ENCODE measurements around the gene FBXL3. TPM values are rescaled to one million over a fixed set of nuclear protein-coding genes. Genes with fewer than 3 reads are reported as not detected.

FBXL3 gene
- total RNA-seq, 1 donor from 2014 or later = 37.2 TPM

DNA sequence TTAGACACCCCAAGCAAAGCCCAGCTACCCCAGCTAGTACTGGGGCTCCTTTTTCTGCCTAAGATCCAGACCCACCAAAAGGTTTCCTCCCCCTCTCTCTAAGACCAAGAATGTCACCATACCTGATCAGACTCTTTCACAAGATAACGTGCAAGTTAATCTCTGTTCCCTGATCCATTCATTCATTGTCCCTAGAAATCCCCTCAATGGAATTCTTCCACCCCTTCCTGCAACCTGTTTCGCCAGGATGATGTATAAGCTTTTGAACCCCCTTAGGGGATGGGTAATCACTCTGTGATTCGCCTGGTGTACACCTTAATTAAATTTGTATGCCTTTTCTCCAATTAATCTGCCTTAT, 52.4 kb downstream of the FBXL3 start:
- Mint-ChIP-seq H3K36me3 (ENCODE audit: low read depth, unreplicated experiment) (no peaks in the 10 kb centered on the region), H3K4me3 (ENCODE audit: unreplicated experiment) (no peak overlapping the region), H3K9me3 (ENCODE audit: unreplicated experiment) (no peaks in the 10 kb centered on the region), H3K27me3 (ENCODE audit: low read depth, unreplicated experiment) (peaks cover 8% of the 10 kb centered on the region), H3K27ac (ENCODE audit: unreplicated experiment) (no peak overlapping the region), H3K4me1 (ENCODE audit: low read depth, unreplicated experiment) (peaks cover 4% of the 10 kb centered on the region)
- TF ChIP-seq EZH2 (IDR thresholded peaks at IDR 0.05; ENCODE audit: insufficient read depth, low read length) = no peak
- TF ChIP-seq, protein P1, sequence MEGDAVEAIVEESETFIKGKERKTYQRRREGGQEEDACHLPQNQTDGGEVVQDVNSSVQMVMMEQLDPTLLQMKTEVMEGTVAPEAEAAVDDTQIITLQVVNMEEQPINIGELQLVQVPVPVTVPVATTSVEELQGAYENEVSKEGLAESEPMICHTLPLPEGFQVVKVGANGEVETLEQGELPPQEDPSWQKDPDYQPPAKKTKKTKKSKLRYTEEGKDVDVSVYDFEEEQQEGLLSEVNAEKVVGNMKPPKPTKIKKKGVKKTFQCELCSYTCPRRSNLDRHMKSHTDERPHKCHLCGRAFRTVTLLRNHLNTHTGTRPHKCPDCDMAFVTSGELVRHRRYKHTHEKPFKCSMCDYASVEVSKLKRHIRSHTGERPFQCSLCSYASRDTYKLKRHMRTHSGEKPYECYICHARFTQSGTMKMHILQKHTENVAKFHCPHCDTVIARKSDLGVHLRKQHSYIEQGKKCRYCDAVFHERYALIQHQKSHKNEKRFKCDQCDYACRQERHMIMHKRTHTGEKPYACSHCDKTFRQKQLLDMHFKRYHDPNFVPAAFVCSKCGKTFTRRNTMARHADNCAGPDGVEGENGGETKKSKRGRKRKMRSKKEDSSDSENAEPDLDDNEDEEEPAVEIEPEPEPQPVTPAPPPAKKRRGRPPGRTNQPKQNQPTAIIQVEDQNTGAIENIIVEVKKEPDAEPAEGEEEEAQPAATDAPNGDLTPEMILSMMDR (IDR thresholded peaks at IDR 0.05; ENCODE audit: insufficient read depth, low read depth, low read length) = no peak
- H3K9ac ChIP-seq (ENCODE audit: low read length) = no peak overlapping the region
- H2AFZ ChIP-seq (ENCODE audit: low read depth, low read length) = no peak overlapping the region
- FAIRE-seq = no peak
- peaks cover 23% of the 10 kb centered on the region for H3K27me3 ChIP-seq (ENCODE audit: insufficient read depth, low read length)
- no peak overlapping the region for H3K4me3 ChIP-seq (ENCODE audit: insufficient read depth, low read depth, low read length)
- H4K20me1 ChIP-seq (ENCODE audit: insufficient read depth, low read length) = no peaks in the 10 kb centered on the region
- no peak for DNase-seq (ENCODE audit: low read depth)
- H3K27ac ChIP-seq (ENCODE audit: low read depth, low read length) = no peak overlapping the region
- H3K4me1 ChIP-seq (ENCODE audit: insufficient read depth, low read length) = peaks cover 3% of the 10 kb centered on the region
- H3K79me2 ChIP-seq (ENCODE audit: insufficient read depth, low read length) = no peaks in the 10 kb centered on the region
- no peaks in the 10 kb centered on the region for H3K9me3 ChIP-seq (ENCODE audit: insufficient read depth, low read depth, low read length)
- no peak overlapping the region for H3K4me2 ChIP-seq (ENCODE audit: low read length)
- H3K36me3 ChIP-seq (ENCODE audit: insufficient read depth, low read length) = no peaks in the 10 kb centered on the region

- Histone ChIP-seq H3K27ac (ENCODE audit: low read depth, low read length) (no peak overlapping the region), H3K36me3 (ENCODE audit: insufficient read depth, low read length) (no peaks in the 10 kb centered on the region), H2AFZ (ENCODE audit: low read depth, low read length) (no peak overlapping the region), H3K27me3 (ENCODE audit: insufficient read depth, low read length) (peaks cover 21% of the 10 kb centered on the region), H3K4me3 (ENCODE audit: insufficient read depth, low read depth, low read length) (no peak overlapping the region), H4K20me1 (ENCODE audit: insufficient read depth, low read length) (no peaks in the 10 kb centered on the region), H3K4me1 (ENCODE audit: insufficient read depth, low read length) (peaks cover 3% of the 10 kb centered on the region), H3K9ac (ENCODE audit: low read length) (no peak overlapping the region), H3K79me2 (ENCODE audit: insufficient read depth, low read length) (no peaks in the 10 kb centered on the region), H3K4me2 (ENCODE audit: low read length) (no peak overlapping the region), H3K9me3 (ENCODE audit: insufficient read depth, low read depth, low read length) (no peaks in the 10 kb centered on the region)
- H3K27me3 Mint-ChIP-seq (ENCODE audit: low read depth, unreplicated experiment) = peaks cover 6% of the 10 kb centered on the region
- H3K9me3 Mint-ChIP-seq (ENCODE audit: unreplicated experiment) = no peaks in the 10 kb centered on the region
- peaks cover 4% of the 10 kb centered on the region for H3K4me1 Mint-ChIP-seq (ENCODE audit: low read depth, unreplicated experiment)
- H3K4me3 Mint-ChIP-seq (ENCODE audit: unreplicated experiment) = no peak overlapping the region
- FAIRE-seq = no peak
- TF ChIP-seq EZH2 (IDR thresholded peaks at IDR 0.05; ENCODE audit: insufficient read depth, low read length) = no peak
- TF ChIP-seq, protein P1 (IDR thresholded peaks at IDR 0.05; ENCODE audit: insufficient read depth, low read depth, low read length) = no peak
- H3K36me3 Mint-ChIP-seq (ENCODE audit: low read depth, unreplicated experiment) = no peaks in the 10 kb centered on the region
- no peak for DNase-seq (ENCODE audit: low read depth)
- no peak overlapping the region for H3K27ac Mint-ChIP-seq (ENCODE audit: unreplicated experiment)
Observed at GRCh38 chr13:76973920-76974617, 52.9 kb downstream of the FBXL3 start.
